Uterus (tissue), 4 donors: ENCODE data around the gene RALB. TPM values are rescaled to one million over a fixed set of nuclear protein-coding genes. Genes with fewer than 3 reads are reported as not detected.

ENCODE experiments used
- DNase-seq, 2 donors: peaks; one replicate each; pipeline ENCODE4 v3.0.0-alpha.2; 2019 to 2020
- H3K27ac ChIP-seq, 2 donors: fragments of 200-600 bp; sonication (generic); 1 replicate in 1 of 2; 2 replicates in 1 of 2; pipeline ENCODE4 v1.5.1; 2016 to 2018
- H3K27me3 ChIP-seq, 2 donors: fragments of 200-600 bp; sonication (generic); one replicate each; pipeline ENCODE4 v1.5.1; 2018 to 2019; ENCODE audit warnings: control low read depth in 1 of 2
- H3K36me3 ChIP-seq, 2 donors: fragments of 200-600 bp; sonication (generic); one replicate each; pipeline ENCODE4 v1.5.1; 2019; ENCODE audit warnings: control low read depth in 1 of 2
- H3K4me1 ChIP-seq, 2 donors: fragments of 200-600 bp; sonication (generic); one replicate each; pipeline ENCODE4 v1.5.1; 2018 to 2019; ENCODE audit warnings: control low read depth in 1 of 2
- H3K4me3 ChIP-seq, 2 donors: fragments of 200-600 bp; sonication (generic); 1 replicate in 1 of 2; 2 replicates in 1 of 2; pipeline ENCODE4 v1.5.1; 2018 to 2019; ENCODE audit warnings: mild to moderate bottlenecking in 1 of 2
- H3K9me3 ChIP-seq, 2 donors: fragments of 200-600 bp; sonication (generic); one replicate each; pipeline ENCODE4 v1.5.1; 2019; ENCODE audit warnings: control low read depth in 1 of 2
- POLR2A ChIP-seq, 2 donors: fragments of 450-650 bp; IDR thresholded peaks; one replicate each; pipeline ENCODE4 v1.6.1; 2016; ENCODE audit warnings: antibody characterized with exemption in 2 of 2, mild to moderate bottlenecking in 1 of 2, moderate library complexity in 1 of 2
- intact Hi-C: fragments of 100-400 bp; cut with DNase I; formaldehyde crosslinking; loops from one replicate; pipeline ENCODE4 v1.15.1; 2023; ENCODE audit warnings: low total_unique reads
- total RNA-seq, 4 donors: library from RNA; depleted of rRNA in 3 of 4; stranded (reverse); fragments of >200 nt in 3 of 4; gene quantifications; one replicate each; pipeline versions ENCODE4 v1.1.0 to v1.2.4, GENCODE V29; 2014 to 2023
- TF ChIP-seq, protein P1 (sequence below), 4 experiments: fragments of 200-600 bp in 2 of 4; fragments of 450-650 bp in 2 of 4; sonication (generic) in 2 of 4; IDR thresholded peaks; one replicate each; pipeline ENCODE4 v1.5.1; 2016 to 2019; ENCODE audit warnings: antibody characterized with exemption in 4 of 4, mild to moderate bottlenecking in 2 of 4, moderate library complexity in 1 of 4
- donor health status: DM: yes; HTN: yes; CAD: no.

RALB gene
- total RNA-seq, 4 donors from 2014 or later: 54.1 to 96.7 (median 78.2) TPM

- TF ChIP-seq, protein P1, sequence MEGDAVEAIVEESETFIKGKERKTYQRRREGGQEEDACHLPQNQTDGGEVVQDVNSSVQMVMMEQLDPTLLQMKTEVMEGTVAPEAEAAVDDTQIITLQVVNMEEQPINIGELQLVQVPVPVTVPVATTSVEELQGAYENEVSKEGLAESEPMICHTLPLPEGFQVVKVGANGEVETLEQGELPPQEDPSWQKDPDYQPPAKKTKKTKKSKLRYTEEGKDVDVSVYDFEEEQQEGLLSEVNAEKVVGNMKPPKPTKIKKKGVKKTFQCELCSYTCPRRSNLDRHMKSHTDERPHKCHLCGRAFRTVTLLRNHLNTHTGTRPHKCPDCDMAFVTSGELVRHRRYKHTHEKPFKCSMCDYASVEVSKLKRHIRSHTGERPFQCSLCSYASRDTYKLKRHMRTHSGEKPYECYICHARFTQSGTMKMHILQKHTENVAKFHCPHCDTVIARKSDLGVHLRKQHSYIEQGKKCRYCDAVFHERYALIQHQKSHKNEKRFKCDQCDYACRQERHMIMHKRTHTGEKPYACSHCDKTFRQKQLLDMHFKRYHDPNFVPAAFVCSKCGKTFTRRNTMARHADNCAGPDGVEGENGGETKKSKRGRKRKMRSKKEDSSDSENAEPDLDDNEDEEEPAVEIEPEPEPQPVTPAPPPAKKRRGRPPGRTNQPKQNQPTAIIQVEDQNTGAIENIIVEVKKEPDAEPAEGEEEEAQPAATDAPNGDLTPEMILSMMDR (IDR thresholded peaks at IDR 0.05): no peak
- TF ChIP-seq POLR2A (IDR thresholded peaks at IDR 0.05): no peak
- intact Hi-C loops: no loop called here
- Histone ChIP-seq H3K9me3 (no peaks in the 10 kb centered on the region), H3K27ac (no peak overlapping the region), H3K4me1 (no peaks in the 10 kb centered on the region), H3K36me3 (no peaks in the 10 kb centered on the region), H3K4me3 (no peak overlapping the region), H3K27me3 (no peaks in the 10 kb centered on the region)
- no peak for DNase-seq
These were observed 25.0 kb downstream of the RALB start for GRCh38 chr2:120277505-120278205.

DNA sequence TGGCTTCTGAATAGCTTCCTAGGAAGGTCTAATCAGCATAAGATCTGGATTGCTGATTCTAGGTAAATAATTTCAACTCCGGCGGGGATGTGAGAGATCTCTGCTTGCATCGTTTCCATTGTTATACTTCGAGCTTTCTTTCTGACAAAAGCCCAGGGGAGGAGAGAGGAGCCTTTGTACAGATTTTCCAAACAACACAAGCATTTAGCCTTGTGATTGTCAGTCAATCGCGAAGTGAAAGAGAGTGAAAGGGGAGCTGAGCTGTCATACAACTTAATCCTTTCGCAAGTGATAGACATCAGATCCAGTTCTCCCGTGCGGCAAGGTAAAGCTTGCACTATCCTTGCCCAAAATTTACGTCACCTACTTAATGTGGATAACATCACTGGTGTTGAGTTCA lies 26.2 kb downstream of the RALB start:
- Histone ChIP-seq H3K9me3 (no peaks in the 10 kb centered on the region), H3K27ac (no peak overlapping the region), H3K4me1 (no peaks in the 10 kb centered on the region), H3K36me3 (no peaks in the 10 kb centered on the region), H3K27me3 (no peaks in the 10 kb centered on the region), H3K4me3 (no peak overlapping the region)
- intact Hi-C loops: no loop called here
- TF ChIP-seq, protein P1 (IDR thresholded peaks at IDR 0.05): no peak
- TF ChIP-seq POLR2A (IDR thresholded peaks at IDR 0.05): no peak
- no peak for DNase-seq

DNA sequence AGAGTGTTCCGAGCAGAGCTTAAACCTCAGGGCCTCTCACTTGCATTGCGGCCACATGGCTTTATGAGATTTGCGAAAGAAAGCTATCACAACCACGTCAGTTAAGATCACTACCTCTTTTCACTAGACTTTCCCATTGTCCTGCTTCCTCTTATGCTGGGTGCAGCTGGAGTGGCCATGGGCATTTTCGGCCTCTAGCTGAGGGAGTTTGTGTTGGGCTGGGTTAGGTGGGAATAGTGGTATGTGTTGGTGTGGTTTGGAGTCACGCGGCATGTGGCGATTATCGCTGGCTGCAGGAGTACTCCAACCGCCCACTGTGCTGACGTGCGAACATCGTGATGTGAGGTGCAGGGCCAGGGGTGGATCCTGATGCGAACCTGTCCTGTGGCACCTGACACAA lies 27.1 kb downstream of the RALB start:
- H3K4me1 ChIP-seq: no peaks in the 10 kb centered on the region
- H3K36me3 ChIP-seq: no peaks in the 10 kb centered on the region

GRCh38 chr2:120283649-120284048 lies 31.0 kb downstream of the RALB start:
- H3K9me3 ChIP-seq: no peaks in the 10 kb centered on the region
- TF ChIP-seq, protein P1 (IDR thresholded peaks at IDR 0.05): no peak
- TF ChIP-seq POLR2A (IDR thresholded peaks at IDR 0.05): no peak
- no peaks in the 10 kb centered on the region for H3K27me3 ChIP-seq
- no peaks in the 10 kb centered on the region for H3K36me3 ChIP-seq
- no peaks in the 10 kb centered on the region for H3K4me1 ChIP-seq
- no peak overlapping the region for H3K4me3 ChIP-seq
- intact Hi-C loops: no loop called here
- DNase-seq: no peak
- H3K27ac ChIP-seq: no peak overlapping the region

More for the DNA sequence above, 27.1 kb downstream of the RALB start:
- DNase-seq: no peak
- TF ChIP-seq POLR2A (IDR thresholded peaks at IDR 0.05): no peak
- TF ChIP-seq, protein P1 (IDR thresholded peaks at IDR 0.05): no peak
- Histone ChIP-seq H3K27ac (no peak overlapping the region), H3K4me3 (no peak overlapping the region), H3K27me3 (no peaks in the 10 kb centered on the region), H3K9me3 (no peaks in the 10 kb centered on the region)
- intact Hi-C loops: no loop called here

DNA sequence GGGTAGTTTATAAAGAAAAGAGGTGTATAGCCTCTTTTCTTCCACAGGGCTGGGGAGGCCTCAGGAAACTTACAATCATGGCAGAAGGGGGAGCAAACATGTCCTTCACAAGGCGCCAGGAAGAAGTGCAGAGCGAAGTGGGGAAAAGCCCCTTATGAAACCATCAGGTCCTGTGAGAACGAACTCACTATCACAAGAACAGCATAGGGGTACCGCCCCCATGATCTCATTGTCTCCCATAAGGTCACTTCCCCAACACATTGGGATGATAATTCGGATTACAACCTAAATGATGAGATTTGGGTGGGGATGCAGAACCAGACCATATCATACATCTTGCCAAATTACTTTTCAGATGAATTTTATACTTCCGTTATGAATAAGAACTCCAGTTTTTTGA lies 32.4 kb downstream of the RALB start:
- Histone ChIP-seq H3K4me3 (no peak overlapping the region), H3K4me1 (no peaks in the 10 kb centered on the region), H3K36me3 (no peaks in the 10 kb centered on the region), H3K9me3 (no peaks in the 10 kb centered on the region), H3K27me3 (no peaks in the 10 kb centered on the region), H3K27ac (no peak overlapping the region)
- intact Hi-C loops: no loop called here
- DNase-seq: no peak
- no peak for TF ChIP-seq POLR2A (IDR thresholded peaks at IDR 0.05)
- TF ChIP-seq, protein P1 (IDR thresholded peaks at IDR 0.05): no peak
